ENCODE measurements around the gene LMO1. TPM values are rescaled to one million over a fixed set of nuclear protein-coding genes. Genes with fewer than 3 reads are reported as not detected.

LMO1 gene
- not detected in 2 replicates for total RNA-seq

DNA sequence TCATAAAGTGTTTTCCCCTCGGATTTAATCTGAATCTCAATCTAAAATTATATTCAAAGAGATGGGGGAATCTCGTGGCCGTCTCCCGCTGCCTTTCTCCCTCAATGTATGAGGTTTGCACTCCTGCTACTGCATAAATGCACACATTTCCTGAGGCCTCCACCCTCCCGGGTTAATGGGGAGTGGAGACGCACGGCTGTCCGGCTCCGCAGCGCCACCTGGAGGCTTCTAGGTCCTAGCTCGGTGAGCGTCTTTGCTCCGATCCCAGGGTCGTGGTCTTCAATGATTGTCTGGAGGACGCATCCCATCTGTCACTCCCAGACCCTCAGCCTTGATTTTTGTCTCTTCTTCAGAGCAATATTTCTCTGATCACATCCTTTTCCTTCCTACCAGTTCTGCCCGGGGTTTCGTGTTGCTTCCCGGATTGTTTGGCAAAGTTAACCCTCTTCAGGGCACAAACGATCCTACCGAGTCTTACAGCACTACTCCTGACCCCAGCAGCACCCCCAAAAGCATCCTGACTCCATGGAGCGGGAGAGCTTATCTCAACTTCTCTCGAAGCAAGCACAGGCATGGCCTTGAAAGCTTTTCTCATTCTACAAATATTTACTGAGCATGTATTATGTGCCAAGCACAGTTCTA, at the start of gene LMO1:
Gene LMO1, minus strand, starts transcription at position 110 of the 642 bp plus-strand sequence. CDS start 516 bp downstream, outside the sequence.

Other genes with a start within 250 kb of the LMO1 start
- gene TUB, start 182.7 kb downstream of the LMO1 start, total RNA-seq, result 4.4 and 9.1 TPM in 2 replicates
- gene RIC3, start 94.9 kb downstream of the LMO1 start, total RNA-seq, result not detected in 2 replicates